Liver (tissue), 9 donors: ENCODE results near the gene TTI1. TPM values are rescaled to one million over a fixed set of nuclear protein-coding genes. Genes with fewer than 3 reads are reported as not detected.

Experiments
- DNase-seq: peaks from one replicate; pipeline ENCODE4 v3.0.0-alpha.2; 2017; ENCODE audit warnings: low spot score
- H3K27ac ChIP-seq, 2 donors: one replicate each; pipeline ENCODE4 v1.7.0; 2013; ENCODE audit warnings: inconsistent platforms in 2 of 2, low read length in 2 of 2, control low read depth in 1 of 2, low read depth in 1 of 2, mild to moderate bottlenecking in 1 of 2
- H3K27me3 ChIP-seq, 4 donors: one replicate each; pipeline versions ENCODE4 v1.6.1 to v1.7.0; 2013; ENCODE audit warnings: low read length in 3 of 4, inconsistent platforms in 1 of 4, mild to moderate bottlenecking in 1 of 4, moderate library complexity in 1 of 4; ENCODE audit not compliant: control insufficient read depth in 4 of 4, insufficient read depth in 4 of 4
- H3K36me3 ChIP-seq, 4 donors: one replicate each; pipeline versions ENCODE4 v1.6.1 to v1.7.0; 2013; ENCODE audit warnings: low read length in 3 of 4, mild to moderate bottlenecking in 3 of 4, low read depth in 1 of 4, moderate library complexity in 1 of 4; ENCODE audit not compliant: control insufficient read depth in 4 of 4, insufficient read depth in 3 of 4
- H3K4me1 ChIP-seq, 4 donors: one replicate each; pipeline versions ENCODE4 v1.6.1 to v1.7.0; 2013; ENCODE audit warnings: low read length in 3 of 4, mild to moderate bottlenecking in 3 of 4, moderate library complexity in 1 of 4; ENCODE audit not compliant: control insufficient read depth in 4 of 4, insufficient read depth in 4 of 4
- H3K4me3 ChIP-seq, 3 donors: one replicate each; pipeline versions ENCODE4 v1.6.1 to v1.7.0; 2013; ENCODE audit warnings: low read length in 3 of 3, control low read depth in 1 of 3, low read depth in 1 of 3, mild to moderate bottlenecking in 1 of 3
- H3K9ac ChIP-seq, 2 donors: one replicate each; pipeline ENCODE4 v1.7.0; 2013; ENCODE audit warnings: low read length in 2 of 2, mild to moderate bottlenecking in 2 of 2, moderate library complexity in 2 of 2, control low read depth in 1 of 2, low read depth in 1 of 2
- H3K9me3 ChIP-seq, 4 donors: one replicate each; pipeline versions ENCODE4 v1.6.1 to v1.7.0; 2013; ENCODE audit warnings: low read length in 3 of 4; ENCODE audit not compliant: control insufficient read depth in 4 of 4
- CTCF ChIP-seq: fragments of 150-350 bp; IDR thresholded peaks from 2 replicates; pipeline ENCODE4 v1.5.1; 2017; ENCODE audit warnings: improper control_type of control experiment, low read depth, low read length; ENCODE audit not compliant: missing input control
- EGR1 ChIP-seq, 2 donors: IDR thresholded peaks; 2 replicates each; pipeline ENCODE4 v1.6.1; 2016 to 2018; ENCODE audit warnings: antibody characterized with exemption in 2 of 2, low read depth in 2 of 2
- FOXA1 ChIP-seq: IDR thresholded peaks from 2 replicates; pipeline ENCODE4 v1.6.1; 2016; ENCODE audit warnings: antibody characterized with exemption
- FOXA2 ChIP-seq: IDR thresholded peaks from 2 replicates; pipeline ENCODE4 v1.6.1; 2016; ENCODE audit warnings: antibody characterized with exemption
- GABPA ChIP-seq, 2 donors: IDR thresholded peaks in 1 of 2; conservative IDR thresholded peaks in 1 of 2; 2 replicates each; pipeline ENCODE4 v1.6.1; 2016; ENCODE audit warnings: antibody characterized with exemption in 2 of 2, mild to moderate bottlenecking in 1 of 2, moderate library complexity in 1 of 2
- HNF4A ChIP-seq, 2 donors: conservative IDR thresholded peaks; 2 replicates each; pipeline ENCODE4 v1.6.1; 2016; ENCODE audit warnings: antibody characterized with exemption in 2 of 2, mild to moderate bottlenecking in 2 of 2
- HNF4G ChIP-seq: IDR thresholded peaks from 2 replicates; pipeline ENCODE4 v1.6.1; 2016; ENCODE audit warnings: antibody characterized with exemption
- JUND ChIP-seq, 2 donors: IDR thresholded peaks; 2 replicates each; pipeline ENCODE4 v1.6.1; 2016; ENCODE audit warnings: antibody characterized with exemption in 2 of 2
- MAX ChIP-seq: IDR thresholded peaks from 2 replicates; pipeline ENCODE4 v1.6.1; 2016; ENCODE audit warnings: antibody characterized with exemption
- NR2F2 ChIP-seq: IDR thresholded peaks from 2 replicates; pipeline ENCODE4 v1.6.1; 2016; ENCODE audit warnings: antibody characterized with exemption
- RAD21 ChIP-seq, 2 donors: IDR thresholded peaks; 2 replicates each; pipeline ENCODE4 v1.6.1; 2016; ENCODE audit warnings: antibody characterized with exemption in 2 of 2, mild to moderate bottlenecking in 2 of 2
- REST ChIP-seq: IDR thresholded peaks from 2 replicates; pipeline ENCODE4 v1.6.1; 2016; ENCODE audit warnings: antibody characterized with exemption, mild to moderate bottlenecking
- RXRA ChIP-seq, 2 donors: IDR thresholded peaks; 2 replicates each; pipeline ENCODE4 v1.6.1; 2017 to 2018; ENCODE audit warnings: antibody characterized with exemption in 2 of 2, mild to moderate bottlenecking in 1 of 2
- SP1 ChIP-seq: IDR thresholded peaks from 2 replicates; pipeline ENCODE4 v1.6.1; 2018; ENCODE audit warnings: antibody characterized with exemption, mild to moderate bottlenecking
- TAF1 ChIP-seq: conservative IDR thresholded peaks from 2 replicates; pipeline ENCODE4 v1.6.1; 2016; ENCODE audit warnings: antibody characterized with exemption, mild to moderate bottlenecking
- YY1 ChIP-seq: IDR thresholded peaks from 2 replicates; pipeline ENCODE4 v1.6.1; 2016; ENCODE audit warnings: antibody characterized with exemption, mild to moderate bottlenecking
- WGBS: extraction: QIAGEN DNeasy Blood & Tissue Kit; methylation state at CpG from one replicate; pipeline ENCODE4 v1.1.7; 2013; 5-methylcytosine and 5-hydroxymethylcytosine counted together
- polyA plus RNA-seq, 2 donors: library from polyadenylated mRNA; stranded (reverse) in 1 of 2; unstranded in 1 of 2; fragments of 200-250 nt in 1 of 2; fragments of >200 nt in 1 of 2; fragmentation: Nextera tagmentation in 1 of 2; extraction: Ambion mirVana in 1 of 2; gene quantifications; one replicate each; pipeline versions ENCODE4 v1.2.1 to v1.2.3, GENCODE V29; 2013 to 2015
- total RNA-seq, 2 donors: library from RNA; depleted of rRNA; stranded (reverse); fragments of >200 nt; gene quantifications; one replicate each; pipeline ENCODE4 v1.2.3, GENCODE V29; 2014
- TF ChIP-seq, protein P1 (sequence below): IDR thresholded peaks from 2 replicates; pipeline ENCODE4 v1.6.1; 2016; ENCODE audit warnings: antibody characterized with exemption
- TF ChIP-seq, protein P2 (sequence below): IDR thresholded peaks from 2 replicates; pipeline ENCODE4 v1.6.1; 2016; ENCODE audit warnings: antibody characterized with exemption
- donor health status: healthy.
- donor health status: healthy.
- donor health status: healthy.
- donor health status: healthy.
- donor health status: healthy.

Gene TTI1
- total and polyA plus RNA-seq, 4 donors, result 4.6 to 20.4 (median 11.3) TPM

DNA sequence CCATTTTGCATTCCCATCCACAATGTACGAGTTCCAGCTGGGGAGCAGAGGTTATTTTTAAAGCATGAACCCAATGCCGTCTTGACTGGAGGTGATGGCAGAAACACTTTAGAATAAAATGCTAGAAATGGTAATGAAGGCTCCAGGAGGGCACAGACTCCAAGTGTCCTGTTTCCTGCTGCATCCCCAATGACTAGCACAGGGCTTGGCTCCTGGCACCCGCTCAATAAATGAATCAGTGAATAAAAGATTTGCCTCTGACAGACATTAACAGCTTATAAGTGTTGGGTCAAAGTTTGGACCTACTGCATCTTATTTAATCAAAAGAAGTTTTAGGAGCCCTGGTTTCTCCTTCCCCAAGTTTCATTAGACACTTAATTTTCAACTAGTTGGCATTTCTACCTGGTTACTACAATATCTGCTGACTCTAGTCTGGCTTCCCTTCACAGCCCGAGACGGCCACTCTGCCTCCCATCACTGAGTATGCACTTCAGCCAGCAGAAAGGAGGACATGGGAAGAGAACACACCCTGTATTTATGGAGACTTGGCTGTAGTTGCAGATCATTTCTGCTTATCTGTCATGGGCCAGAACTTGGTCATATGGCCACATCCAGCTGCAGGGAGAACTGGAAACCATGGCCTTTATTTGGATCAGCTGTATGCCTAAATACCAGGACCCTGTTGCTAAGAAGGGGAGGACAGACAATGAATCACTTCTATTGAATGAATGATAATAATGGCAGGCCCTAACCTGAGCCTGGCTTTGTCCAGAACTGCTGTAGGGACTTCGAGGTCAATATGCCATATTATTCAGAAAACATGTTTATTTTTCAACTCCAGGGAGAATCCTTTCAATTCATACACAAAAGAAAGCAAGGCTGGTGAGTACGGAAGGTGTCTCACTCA is 63.1 kb downstream of the TTI1 start:
- H3K4me3 ChIP-seq, result no peak overlapping the region
- no peaks in the 10 kb centered on the region for H3K9me3 ChIP-seq
- no peak overlapping the region for H3K9ac ChIP-seq
- H3K27ac ChIP-seq, result no peak overlapping the region
- WGBS, result 80% methylated on average over 7 of the region's 7 CpGs
- TF ChIP-seq, protein P1, sequence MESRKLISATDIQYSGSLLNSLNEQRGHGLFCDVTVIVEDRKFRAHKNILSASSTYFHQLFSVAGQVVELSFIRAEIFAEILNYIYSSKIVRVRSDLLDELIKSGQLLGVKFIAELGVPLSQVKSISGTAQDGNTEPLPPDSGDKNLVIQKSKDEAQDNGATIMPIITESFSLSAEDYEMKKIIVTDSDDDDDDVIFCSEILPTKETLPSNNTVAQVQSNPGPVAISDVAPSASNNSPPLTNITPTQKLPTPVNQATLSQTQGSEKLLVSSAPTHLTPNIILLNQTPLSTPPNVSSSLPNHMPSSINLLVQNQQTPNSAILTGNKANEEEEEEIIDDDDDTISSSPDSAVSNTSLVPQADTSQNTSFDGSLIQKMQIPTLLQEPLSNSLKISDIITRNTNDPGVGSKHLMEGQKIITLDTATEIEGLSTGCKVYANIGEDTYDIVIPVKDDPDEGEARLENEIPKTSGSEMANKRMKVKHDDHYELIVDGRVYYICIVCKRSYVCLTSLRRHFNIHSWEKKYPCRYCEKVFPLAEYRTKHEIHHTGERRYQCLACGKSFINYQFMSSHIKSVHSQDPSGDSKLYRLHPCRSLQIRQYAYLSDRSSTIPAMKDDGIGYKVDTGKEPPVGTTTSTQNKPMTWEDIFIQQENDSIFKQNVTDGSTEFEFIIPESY, result no peak
- TF ChIP-seq, protein P2, sequence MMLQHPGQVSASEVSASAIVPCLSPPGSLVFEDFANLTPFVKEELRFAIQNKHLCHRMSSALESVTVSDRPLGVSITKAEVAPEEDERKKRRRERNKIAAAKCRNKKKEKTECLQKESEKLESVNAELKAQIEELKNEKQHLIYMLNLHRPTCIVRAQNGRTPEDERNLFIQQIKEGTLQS, result no peak
- TF ChIP-seq REST (no peak), MAX (no peak), FOXA2 (no peak), CTCF (no peak), FOXA1 (no peak), RAD21 (IDR thresholded peaks at IDR 0.05) (no peak), SP1 (no peak), JUND (IDR thresholded peaks at IDR 0.05) (no peak), TAF1 (no peak), GABPA (IDR thresholded peaks at IDR 0.05 in 1 of 2, conservative IDR thresholded peaks at IDR 0.05 in 1 of 2) (no peak), HNF4A (conservative IDR thresholded peaks at IDR 0.05) (no peak), HNF4G (no peak), EGR1 (IDR thresholded peaks at IDR 0.05; ENCODE audit: low read depth in 2 of 2) (no peak), RXRA (IDR thresholded peaks at IDR 0.05) (no peak), NR2F2 (no peak), YY1 (no peak)
- no peak for DNase-seq
- H3K27me3 ChIP-seq, result no peaks in the 10 kb centered on the region
- H3K36me3 ChIP-seq, result no peaks in the 10 kb centered on the region
- no peaks in the 10 kb centered on the region for H3K4me1 ChIP-seq
